VCaP (cell line): ENCODE measurements around the gene PAK1.
A peak's percentile ranks its signal among the peaks of the same experiment; 100 is the strongest.

ENCODE experiments used
- H3K27ac ChIP-seq: fragments of 450-650 bp; 2 replicates; pipeline ENCODE4 v1.5.1; 2017
- TF ChIP-seq, protein P1 (sequence below): fragments of 450-650 bp; conservative IDR thresholded peaks from 2 replicates; pipeline ENCODE4 v1.5.1; 2017; ENCODE audit warnings: mild to moderate bottlenecking, moderate library complexity

PAK1 gene

DNA sequence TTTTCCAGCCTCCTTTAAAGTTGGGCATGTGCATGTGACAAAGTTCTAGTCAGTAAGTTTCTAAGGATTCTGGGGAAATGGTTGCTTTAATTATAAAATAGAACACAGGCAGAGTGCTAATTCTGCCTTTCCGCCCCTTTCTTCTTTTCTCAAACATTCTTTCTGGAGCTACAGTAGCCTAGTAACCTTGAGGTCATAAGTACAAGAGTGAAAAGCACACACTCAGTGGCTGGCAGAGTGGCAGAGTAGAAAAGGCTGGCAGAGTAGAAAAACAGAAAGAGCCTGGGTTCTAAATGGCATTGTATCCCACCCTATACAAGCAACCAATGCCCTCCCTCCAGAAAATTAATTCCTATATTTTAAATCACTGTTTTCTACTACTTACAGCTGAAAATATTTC lies 51.2 kb downstream of the PAK1 start:
- no peak overlapping the region for H3K27ac ChIP-seq
- TF ChIP-seq, protein P1, sequence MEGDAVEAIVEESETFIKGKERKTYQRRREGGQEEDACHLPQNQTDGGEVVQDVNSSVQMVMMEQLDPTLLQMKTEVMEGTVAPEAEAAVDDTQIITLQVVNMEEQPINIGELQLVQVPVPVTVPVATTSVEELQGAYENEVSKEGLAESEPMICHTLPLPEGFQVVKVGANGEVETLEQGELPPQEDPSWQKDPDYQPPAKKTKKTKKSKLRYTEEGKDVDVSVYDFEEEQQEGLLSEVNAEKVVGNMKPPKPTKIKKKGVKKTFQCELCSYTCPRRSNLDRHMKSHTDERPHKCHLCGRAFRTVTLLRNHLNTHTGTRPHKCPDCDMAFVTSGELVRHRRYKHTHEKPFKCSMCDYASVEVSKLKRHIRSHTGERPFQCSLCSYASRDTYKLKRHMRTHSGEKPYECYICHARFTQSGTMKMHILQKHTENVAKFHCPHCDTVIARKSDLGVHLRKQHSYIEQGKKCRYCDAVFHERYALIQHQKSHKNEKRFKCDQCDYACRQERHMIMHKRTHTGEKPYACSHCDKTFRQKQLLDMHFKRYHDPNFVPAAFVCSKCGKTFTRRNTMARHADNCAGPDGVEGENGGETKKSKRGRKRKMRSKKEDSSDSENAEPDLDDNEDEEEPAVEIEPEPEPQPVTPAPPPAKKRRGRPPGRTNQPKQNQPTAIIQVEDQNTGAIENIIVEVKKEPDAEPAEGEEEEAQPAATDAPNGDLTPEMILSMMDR, result no peak

DNA sequence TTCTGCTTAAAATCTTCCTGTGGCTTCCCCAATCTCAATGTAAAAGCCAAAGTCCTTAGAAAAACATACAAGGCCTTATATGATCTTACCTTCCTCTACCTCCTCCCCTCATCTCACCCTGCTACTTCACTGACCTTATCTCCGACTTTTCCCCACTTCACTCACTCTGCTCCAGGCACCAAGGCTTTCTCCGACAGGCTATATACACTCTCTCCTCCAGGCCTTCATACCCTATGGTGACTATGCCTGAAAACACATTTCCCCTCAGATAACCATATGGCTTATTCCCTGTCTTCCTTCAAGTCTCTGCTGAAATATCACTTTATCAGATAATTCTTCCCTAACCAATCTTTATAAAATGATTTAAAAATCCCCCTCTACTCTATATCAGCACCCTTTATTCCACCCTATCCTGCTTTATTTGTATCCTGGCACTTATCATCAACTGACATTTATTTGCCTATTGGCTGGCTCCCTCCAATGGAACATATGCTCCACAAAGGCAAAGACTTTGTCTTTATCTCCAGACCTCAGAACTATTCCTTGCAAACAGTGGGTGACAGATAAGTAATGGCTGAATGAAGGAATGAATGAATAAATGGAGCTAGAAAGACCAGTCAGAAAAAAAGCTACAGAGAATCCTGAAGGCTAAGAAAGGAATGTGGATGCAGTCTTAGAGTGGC lies 52.7 kb downstream of the PAK1 start:
- H3K27ac ChIP-seq, result no peak overlapping the region
- TF ChIP-seq, protein P1, result no peak

DNA sequence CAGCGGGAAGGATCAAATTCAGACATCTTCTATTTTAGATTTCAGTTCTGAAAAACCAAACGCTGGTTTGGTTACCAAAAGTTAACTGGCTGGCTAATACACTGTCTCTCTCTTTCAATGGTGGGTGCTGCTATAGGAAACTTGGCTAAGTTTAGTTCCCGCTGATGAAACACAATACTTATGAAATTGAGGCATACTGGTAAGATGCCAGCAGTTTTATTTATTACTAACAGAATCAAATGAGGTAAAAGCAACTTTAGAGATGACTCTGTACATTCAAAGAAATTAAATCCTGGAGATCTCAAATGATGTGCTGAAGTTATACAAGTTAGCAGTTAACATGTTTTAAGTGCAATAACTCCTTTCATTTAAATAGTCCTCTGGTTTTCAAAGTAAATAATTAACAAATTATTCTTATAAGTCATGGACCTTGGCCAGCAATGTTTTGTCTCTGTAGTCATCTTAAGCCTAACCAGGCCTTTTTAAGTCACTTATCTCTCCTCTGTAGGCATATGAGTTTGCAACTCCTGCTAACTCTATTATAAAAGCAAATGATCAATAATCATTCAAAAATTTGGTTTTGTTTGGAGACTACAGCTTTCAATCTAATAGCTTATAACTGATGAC lies 54.8 kb downstream of the PAK1 start:
- H3K27ac ChIP-seq, result no peak overlapping the region
- TF ChIP-seq, protein P1, result no peak

DNA sequence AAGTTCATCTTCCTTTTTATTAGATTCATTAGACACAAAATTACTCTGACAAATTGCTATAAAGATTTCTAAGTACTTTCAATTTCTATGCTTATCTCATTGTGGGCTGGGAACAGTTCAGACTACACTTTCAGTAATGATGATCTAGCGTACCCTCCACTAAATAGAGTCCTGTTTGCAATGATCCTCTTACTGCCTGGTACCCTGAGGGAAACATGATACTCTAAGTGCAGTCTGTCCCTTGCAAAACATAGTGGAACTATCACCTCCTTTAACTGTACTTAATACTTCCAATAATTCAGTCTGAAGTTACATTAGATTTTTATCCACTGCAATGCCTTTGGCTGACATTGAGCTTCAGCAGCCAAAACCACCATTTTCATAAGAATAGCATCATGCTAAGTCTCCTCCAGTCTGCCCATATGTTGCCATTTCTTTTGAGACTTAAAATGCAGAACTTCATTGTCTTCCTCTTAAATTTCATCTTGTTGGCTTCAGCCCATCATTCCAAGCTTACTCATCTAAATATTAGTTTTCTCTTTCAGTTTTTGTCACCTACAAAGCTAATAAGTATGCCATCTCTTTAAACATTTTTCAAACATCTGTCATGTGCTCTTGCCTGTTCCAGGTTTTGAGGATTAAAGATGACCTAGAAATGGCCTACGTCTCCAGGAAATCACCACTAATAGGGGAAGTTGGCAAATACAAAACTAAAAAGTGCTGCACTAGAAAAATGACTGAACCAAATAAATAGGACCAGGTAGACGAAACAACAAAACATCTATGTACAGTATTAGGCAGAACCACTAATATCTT lies 55.5 kb downstream of the PAK1 start:
- TF ChIP-seq, protein P1, result no peak
- no peak overlapping the region for H3K27ac ChIP-seq

DNA sequence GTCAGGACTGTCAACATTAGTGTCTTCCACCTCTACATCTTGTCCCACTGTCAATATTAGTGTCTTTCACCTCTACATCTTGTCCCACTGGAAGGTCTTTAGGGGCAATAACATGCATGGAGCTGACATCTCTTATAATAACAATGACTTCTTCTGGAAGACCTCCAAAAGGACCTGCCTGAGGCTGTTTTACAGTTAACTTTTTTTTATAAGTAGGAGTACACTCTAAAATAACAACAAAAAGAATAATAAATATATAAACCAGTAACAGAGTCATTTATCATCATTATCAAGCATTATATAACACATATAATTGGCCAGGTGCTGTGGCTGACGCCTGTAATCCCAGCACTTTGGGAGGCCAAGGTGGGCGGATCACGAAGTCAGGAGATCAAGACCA lies 57.5 kb downstream of the PAK1 start:
- TF ChIP-seq, protein P1, result no peak
- H3K27ac ChIP-seq, result no peak overlapping the region

DNA sequence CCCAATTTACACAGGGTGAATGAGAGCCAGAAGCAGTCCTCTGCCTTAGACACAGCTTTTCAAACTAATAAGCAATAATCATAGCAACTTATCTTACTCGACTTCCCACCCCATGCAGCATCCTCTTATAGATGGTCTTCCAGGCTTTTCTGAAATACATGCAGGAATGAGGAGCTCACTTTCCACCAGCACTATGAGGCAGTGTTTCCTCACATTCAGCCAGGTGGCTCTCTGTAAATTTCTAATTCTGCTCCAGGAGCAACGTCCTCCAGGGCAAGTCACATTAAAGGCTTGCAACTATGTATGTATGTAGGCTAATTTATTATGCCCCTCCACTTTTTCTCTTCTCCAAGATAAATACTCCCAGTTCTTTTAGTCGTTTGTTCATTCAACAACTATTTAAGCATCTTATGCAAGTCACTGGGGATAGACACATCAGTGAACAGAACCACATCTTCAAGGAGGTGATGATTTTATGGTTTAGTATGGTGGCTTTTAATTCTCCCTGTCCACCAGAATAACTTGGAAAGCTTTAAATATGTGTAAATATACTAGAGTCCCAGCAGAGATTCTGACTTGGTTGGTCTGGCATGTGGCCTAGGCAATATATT lies 59.9 kb downstream of the PAK1 start:
- no peak overlapping the region for H3K27ac ChIP-seq
- TF ChIP-seq, protein P1, result peak; percentile 32

DNA sequence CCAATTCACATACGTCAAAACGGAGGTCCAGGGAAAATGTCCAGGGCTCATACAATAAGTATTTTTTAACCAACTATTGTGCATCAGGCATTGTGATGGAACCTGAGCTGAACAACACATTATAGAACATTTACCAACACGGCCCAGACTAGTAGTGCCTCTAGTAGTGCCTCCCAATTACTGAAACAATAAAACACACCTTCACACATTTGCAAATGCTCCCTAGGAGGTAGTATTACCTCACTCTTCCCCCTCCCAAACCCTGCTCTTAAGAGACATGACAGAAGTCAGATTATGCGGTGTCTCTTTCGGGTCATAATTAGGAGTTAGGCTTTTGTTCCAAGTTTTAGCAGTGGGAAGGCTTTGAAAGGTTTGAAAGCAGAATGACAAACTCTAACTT lies 61.1 kb downstream of the PAK1 start:
- TF ChIP-seq, protein P1, result no peak
- H3K27ac ChIP-seq, result peak overlapping the region; percentile 72
